GM18526 (cell line): Measurements from ENCODE around the gene TXNDC5.
A peak's percentile ranks its signal among the peaks of the same experiment; 100 is the strongest.

Experiments
- POLR2A ChIP-seq: IDR thresholded peaks from 3 replicates; pipeline ENCODE4 v1.6.1; 2011; ENCODE audit not compliant: insufficient read length; ENCODE audit errors: extremely low read depth

Gene TXNDC5

DNA sequence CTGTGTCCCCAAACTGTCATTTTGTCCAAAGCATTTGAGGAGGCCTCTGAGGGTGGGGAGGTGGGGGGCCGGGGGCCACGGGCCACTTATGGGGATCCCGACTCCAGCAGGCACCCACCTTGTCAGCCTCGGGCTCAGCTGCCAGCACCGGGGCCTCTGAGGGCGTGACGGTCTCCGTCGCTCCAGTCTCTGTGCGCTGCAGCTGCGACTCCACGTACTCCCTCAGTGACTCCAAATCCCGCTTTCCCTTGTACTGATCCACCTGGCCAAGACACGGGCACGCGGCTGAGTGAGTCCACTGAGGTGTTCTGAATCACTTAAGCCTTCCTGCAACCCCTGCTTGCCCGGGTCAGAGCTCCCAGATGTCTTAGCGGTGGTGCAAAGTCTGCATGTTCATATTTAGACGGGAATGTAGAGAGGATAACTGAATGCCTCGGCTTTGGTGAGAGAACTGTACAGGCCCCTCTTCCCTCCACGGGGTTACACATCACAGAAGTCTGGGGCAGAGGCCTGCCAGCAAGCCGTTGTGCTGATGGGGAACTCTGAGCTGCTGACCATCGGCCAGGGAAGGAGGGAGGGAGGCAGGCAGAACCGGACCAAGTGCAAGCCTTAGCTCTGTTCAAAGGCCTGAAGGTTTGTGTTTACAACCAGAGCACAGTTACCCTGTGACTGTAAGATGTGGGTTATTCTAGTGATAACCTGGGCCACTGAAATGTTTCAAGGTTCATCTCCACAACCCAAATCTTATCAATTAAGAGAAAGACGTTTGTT lies 21.8 kb downstream of the TXNDC5 start:
- no peak for TF ChIP-seq POLR2A

DNA sequence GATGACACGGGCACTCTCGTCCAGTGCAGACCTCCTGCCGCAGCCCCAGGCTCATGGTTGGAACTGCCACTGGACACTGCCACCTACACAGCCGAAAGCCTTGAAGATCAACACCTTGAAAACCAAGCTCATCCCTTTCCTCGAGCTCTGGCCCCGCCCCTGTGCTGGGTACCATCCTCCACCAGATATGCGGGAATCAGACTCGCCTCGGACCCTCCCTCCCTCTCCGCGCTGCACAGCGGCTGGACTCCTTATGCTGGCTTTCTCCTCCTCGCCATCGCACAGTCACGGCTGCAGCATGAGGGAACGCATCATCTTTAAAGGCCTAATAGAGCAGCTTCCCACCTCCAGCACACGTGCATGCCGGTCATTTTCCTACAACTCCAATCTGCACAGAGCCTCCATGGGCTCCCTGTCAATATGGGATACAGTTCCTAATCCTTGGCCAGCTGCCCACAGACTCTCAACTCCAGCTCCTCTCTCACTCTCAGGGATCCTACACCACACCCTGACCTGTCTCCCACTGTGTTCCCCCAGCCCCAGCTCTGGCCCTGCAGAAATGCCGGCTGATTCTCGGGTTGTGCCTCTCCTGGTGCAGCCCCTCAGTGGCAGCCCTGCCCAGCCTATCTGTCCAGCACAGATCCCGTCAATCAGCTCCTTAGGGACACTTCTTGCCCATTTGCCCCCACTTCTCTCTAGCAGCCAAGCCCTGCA lies 23.2 kb downstream of the TXNDC5 start:
- peak; percentile 12 for TF ChIP-seq POLR2A

DNA sequence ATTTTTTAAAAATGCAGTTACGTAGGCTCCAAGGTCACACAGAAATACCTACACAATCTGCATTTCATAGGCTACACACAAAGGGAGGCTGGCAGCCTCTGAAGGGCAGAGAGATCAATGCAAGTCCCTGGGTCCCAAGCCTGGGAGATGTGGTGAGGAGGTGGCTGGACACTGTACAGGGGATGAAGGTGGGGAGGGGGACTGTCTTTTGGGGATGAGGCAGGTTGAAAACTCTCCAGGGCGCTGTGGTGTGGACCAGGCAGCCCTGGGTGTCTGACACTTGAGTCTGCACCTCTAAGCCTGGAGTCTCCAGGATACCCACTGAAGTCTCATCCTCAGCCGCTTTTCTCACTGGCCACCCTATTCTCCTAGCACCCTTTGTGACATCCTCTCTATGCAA lies 24.5 kb downstream of the TXNDC5 start:
- no peak for TF ChIP-seq POLR2A

DNA sequence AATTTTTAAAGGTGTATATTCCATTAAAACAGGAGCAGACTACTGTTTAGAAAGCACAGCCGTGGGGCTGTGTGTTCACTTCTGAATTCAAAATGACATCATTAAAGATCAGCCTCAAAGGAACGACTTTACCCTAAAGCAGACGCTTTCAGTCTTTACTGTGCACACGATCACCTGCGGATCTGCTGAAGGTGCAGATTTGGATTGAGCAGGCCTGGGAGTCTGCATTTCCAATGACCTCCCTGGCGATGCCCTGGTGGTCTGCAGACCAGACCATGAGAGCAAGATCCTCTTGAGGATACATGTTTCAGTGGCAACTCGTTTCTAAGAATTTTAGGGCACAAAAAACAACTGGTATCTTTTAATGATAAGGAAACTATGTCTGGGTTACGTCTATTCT lies 27.2 kb downstream of the TXNDC5 start:
- TF ChIP-seq POLR2A: no peak

DNA sequence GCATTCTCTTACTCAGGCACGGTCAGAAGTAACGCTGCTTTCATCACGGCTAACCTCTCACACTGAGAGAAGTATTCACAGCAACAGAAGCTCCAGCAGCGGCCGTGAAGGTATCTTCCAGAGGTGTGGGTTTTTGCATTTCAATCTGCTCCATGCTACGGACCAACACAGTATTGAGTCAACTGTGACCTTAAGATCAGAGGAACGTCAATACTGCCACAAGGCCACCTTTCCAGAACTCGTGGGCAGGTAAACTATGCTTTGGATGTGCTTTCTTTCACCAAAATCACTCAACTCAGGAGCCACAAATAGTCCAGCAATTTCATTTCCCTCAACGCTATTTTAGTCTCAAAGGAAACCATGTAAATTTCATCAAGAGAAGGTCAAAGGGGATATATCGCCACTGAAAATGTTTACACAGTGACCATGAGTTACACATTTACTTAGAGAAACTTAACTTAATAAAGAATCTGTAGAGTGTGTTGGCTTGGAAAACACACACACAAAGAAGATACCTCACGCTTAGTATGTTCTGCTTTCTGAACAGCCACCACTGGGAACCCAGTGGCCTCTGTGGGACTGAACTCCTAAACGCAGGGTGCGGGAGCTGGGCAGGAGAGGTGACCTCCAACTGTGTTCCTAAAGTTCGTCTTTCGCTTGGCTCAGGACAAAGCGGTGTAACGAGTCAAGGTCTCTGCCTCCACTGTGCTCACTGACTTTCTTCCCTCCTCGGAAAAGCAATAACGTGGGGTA lies 27.9 kb downstream of the TXNDC5 start:
- TF ChIP-seq POLR2A: no peak

DNA sequence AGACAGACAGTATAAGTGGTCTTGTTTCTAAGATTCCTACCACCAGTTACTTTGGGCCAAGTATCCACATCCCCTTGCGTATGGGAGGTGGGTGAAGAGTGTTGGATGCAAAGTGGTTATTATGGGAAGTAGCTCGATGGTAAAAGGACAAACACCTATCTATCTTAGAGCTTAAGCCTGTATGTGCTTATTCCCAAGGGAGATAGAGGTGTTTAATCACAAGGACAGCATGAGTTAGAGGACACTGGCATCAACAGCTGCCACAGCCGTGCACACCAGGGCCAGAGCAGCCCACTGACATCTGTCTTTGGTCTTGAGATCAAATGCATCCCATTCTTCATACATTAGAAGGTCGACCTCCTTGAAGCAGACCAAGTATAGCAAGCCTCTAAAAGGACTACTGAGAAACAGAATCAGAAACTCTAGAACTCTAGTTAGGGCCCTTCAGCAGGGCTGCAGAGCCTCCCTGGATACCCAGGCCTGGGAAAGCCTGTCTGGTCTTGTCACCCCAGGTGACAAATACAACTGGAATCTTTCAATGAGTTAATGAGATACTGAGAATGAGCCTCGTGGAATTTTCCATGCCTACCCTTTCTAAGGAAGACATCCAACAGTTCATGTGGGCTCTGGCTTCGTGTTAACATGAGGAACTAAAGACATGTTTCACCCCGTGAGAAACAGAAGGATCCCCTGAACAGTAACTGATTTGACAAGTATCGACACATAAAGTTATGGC lies 28.7 kb downstream of the TXNDC5 start:
- no peak for TF ChIP-seq POLR2A

DNA sequence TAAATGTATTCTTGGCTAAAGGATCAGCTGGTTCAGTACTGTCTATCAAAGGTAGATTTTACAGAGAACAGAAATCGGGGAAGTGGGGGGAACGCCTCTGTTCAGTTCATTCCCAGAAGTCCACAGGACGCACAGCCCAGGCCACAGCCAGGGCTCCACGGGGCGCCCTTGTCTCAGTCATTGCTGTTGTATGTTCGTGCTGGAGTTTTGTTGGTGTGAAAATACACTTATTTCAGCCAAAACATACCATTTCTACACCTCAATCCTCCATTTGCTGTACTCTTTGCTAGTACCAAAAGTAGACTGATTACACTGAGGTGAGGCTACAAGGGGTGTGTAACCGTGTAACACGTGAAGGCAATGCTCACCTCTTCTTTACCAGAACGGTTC lies 29.9 kb downstream of the TXNDC5 start:
- no peak for TF ChIP-seq POLR2A

DNA sequence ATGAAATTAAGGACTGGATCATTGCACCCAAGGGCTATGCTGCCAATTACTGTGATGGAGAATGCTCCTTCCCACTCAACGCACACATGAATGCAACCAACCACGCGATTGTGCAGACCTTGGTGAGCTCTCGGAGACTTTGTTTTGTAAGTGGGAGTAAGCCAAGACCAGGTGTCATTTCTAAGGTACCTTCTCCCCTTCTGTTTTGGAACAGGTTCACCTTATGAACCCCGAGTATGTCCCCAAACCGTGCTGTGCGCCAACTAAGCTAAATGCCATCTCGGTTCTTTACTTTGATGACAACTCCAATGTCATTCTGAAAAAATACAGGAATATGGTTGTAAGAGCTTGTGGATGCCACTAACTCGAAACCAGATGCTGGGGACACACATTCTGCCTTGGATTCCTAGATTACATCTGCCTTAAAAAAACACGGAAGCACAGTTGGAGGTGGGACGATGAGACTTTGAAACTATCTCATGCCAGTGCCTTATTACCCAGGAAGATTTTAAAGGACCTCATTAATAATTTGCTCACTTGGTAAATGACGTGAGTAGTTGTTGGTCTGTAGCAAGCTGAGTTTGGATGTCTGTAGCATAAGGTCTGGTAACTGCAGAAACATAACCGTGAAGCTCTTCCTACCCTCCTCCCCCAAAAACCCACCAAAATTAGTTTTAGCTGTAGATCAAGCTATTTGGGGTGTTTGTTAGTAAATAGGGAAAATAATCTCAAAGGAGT lies 30.4 kb downstream of the TXNDC5 start:
- TF ChIP-seq POLR2A: no peak

DNA sequence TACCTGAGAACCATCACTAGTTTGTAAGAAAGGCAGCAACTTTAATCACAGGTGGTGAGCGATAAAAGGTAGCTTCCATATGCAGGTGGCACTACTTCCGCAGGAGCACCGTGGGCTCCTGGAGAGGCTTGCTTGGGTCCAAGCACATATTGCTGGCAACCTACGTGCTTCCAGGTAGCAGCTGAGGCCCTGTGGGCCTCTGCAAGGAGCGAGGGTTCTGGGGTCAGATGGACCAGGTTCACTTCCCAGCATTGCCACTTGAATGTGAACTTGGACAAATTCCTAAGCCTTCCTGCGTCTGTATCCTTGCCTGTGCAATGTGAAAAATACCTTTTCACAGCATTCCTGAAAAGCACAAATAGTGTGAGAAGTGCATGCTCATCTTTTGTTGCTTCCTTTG lies 31.0 kb downstream of the TXNDC5 start:
- TF ChIP-seq POLR2A: no peak

DNA sequence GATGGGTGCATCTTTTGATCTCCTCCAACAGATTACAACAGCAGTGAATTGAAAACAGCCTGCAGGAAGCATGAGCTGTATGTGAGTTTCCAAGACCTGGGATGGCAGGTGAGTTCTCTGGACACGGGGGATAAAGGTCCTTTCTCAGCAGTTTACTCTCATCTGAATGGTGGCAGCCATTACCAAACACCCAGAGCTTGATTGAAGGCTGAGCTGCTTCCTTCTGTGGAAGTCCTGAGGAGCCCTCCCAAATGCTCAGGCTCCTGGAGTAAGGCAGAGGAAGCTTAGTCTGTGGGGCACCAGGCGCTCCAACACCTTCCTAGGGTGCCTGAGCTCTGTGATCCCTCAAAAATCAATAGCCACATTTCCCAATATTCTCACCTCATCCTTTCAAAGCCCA lies 31.5 kb downstream of the TXNDC5 start:
- no peak for TF ChIP-seq POLR2A

DNA sequence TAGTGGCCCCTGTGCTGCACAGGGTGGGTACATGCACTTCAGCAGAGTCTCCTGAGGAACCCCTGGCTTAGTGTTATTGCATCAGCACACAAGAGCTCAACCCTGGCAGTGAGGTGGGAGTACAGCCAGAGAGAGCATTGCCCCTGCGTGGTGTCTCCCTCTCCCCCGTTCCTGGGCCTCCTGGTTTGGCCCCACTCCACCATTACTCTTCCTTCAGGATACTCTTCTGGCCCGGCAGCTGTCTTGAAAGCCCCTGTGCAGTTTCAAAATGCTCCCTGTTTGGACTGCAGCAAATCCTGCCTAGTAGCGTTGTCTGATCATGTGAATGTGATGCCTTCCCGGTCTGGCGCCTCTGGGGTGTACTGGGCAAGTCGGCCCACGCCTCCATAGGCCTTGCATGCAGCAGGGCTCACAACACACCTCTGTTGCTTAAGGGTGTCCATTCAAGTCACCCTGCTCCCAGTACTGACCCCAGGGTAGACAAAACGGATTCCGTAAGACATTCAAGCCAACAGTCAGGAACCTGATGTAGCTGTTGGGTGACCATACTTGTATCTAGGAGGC lies 32.1 kb downstream of the TXNDC5 start:
- TF ChIP-seq POLR2A: no peak

DNA sequence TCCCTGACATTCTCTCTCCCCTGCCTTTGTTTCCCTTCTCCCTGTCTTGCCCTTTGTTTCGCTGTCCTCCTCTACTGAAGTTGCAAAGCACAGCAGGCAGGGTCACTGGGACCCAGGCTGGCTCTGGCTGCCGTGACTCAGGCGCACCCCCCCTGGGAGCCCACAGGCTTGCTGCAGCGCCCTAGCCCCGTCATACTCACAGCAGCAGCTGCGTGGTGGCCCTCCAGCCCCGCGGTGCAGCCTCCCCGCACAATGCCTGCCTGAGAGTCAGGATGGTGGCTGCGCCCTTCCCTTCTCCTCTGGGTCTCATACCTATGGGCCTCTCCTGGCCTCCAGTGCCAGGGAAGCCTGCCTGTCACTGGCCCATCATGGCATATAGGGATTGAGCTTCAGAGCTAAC lies 41.7 kb downstream of the TXNDC5 start:
- TF ChIP-seq POLR2A: no peak

DNA sequence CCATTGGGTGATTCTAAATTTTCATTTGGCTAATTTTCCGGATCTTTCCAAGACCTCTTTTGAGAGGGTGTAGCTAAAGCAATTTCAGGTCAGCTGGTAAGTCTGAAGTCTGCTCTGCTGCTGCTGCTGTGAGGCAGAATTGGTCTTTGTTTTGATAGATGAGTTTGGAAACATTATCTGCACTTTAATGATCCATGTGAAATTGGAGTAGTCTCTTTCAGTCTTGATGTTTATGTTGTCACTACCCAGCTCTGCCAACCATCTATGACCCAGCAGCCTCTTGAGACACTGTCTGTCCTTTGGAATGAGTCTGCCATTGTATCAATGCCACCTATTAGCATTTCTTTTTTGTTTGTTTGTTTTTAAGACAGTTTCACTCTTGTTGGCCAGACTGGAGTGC lies 44.1 kb downstream of the TXNDC5 start:
- no peak for TF ChIP-seq POLR2A

DNA sequence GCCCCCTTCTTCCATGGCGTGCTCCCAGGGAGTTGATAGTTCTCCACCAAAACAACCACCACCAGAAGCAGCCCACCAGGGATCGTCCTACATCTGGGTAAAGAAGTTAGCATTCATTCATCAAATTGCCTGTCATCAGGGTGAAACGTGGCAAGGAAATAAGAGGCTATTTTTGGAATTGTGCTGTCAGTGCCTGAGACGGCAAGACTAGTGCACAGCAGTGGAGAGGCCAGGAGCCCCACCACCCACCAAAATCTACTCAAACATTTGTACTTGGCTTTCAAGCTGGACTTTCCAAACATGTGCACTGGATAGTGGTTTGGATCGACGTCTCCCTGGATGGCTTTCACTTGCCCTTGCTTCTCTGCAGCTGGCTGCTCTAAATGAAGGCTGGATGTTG lies 44.8 kb downstream of the TXNDC5 start:
- TF ChIP-seq POLR2A: no peak
